GM12878 (cell line): ENCODE results near the gene MIS12.

ENCODE experiments used
- EZH2 ChIP-seq: IDR thresholded peaks from 2 replicates; pipeline ENCODE4 v1.6.1; 2012; ENCODE audit warnings: low read depth, mild to moderate bottlenecking, control low read depth, inconsistent platforms, low read length, borderline replicate concordance; ENCODE audit not compliant: control insufficient read depth
- FOS ChIP-seq: IDR thresholded peaks from 3 replicates; pipeline ENCODE4 v1.6.1; 2011; ENCODE audit warnings: borderline replicate concordance; ENCODE audit not compliant: insufficient read length; ENCODE audit errors: extremely low read depth
- NFXL1 ChIP-seq: fragments of 450-650 bp; IDR thresholded peaks from 2 replicates; pipeline ENCODE4 v1.6.1; 2017; ENCODE audit warnings: antibody characterized with exemption, mild to moderate bottlenecking, borderline replicate concordance
- PAX8 ChIP-seq: fragments of 450-650 bp; IDR thresholded peaks from 2 replicates; pipeline ENCODE4 v1.6.1; 2017; ENCODE audit warnings: mild to moderate bottlenecking, moderate library complexity
- POLR2AphosphoS5 ChIP-seq: IDR thresholded peaks from 2 replicates; pipeline ENCODE4 v1.6.1; 2011; ENCODE audit warnings: mild to moderate bottlenecking, low read length, inconsistent platforms
- SP1 ChIP-seq: IDR thresholded peaks from one replicate; pipeline ENCODE4 v1.6.1; 2011; ENCODE audit warnings: low read depth, low read length
- SREBF2 ChIP-seq: IDR thresholded peaks from 2 replicates; pipeline ENCODE4 v1.6.1; 2012; ENCODE audit warnings: mild to moderate bottlenecking, low read length
- TF ChIP-seq, protein P1 (sequence below), 3 experiments: IDR thresholded peaks in 2 of 3; conservative IDR thresholded peaks in 1 of 3; 2 replicates each; pipeline ENCODE4 v1.5.1; 2011; ENCODE audit warnings: low read depth in 3 of 3, low read length in 3 of 3, mild to moderate bottlenecking in 3 of 3, control low read depth in 2 of 3, moderate library complexity in 2 of 3, inconsistent platforms in 1 of 3, mixed read lengths in 1 of 3; ENCODE audit not compliant: control insufficient read depth in 2 of 3, insufficient read depth in 1 of 3; ENCODE audit errors: extremely low read depth in 1 of 3
- TF ChIP-seq, protein P2 (sequence below): fragments of 450-650 bp; formaldehyde crosslinking; IDR thresholded peaks from 2 replicates; pipeline ENCODE4 v1.4.0; 2022; ENCODE audit warnings: mild to moderate bottlenecking, moderate library complexity

DNA sequence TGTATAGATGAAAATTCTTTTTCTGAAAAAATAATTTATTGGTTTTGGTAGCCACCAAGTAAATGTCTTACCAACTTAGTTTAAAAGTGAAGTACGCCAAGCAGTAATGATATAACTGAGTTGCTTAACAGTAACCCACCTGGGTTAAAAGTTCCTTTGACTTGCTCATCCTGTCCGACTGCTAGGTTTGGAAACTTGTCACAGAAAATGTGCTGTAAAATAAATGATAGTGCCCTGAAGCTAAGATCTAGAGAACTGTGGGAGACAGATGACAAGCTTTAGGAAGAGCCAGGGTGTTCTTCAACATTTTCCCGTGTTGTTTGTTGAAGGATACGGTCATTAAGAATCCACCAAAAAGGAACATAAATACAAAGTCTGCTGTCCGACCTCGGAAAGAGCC is 5.4 kb upstream of the MIS12 start:
- TF ChIP-seq, protein P1, sequence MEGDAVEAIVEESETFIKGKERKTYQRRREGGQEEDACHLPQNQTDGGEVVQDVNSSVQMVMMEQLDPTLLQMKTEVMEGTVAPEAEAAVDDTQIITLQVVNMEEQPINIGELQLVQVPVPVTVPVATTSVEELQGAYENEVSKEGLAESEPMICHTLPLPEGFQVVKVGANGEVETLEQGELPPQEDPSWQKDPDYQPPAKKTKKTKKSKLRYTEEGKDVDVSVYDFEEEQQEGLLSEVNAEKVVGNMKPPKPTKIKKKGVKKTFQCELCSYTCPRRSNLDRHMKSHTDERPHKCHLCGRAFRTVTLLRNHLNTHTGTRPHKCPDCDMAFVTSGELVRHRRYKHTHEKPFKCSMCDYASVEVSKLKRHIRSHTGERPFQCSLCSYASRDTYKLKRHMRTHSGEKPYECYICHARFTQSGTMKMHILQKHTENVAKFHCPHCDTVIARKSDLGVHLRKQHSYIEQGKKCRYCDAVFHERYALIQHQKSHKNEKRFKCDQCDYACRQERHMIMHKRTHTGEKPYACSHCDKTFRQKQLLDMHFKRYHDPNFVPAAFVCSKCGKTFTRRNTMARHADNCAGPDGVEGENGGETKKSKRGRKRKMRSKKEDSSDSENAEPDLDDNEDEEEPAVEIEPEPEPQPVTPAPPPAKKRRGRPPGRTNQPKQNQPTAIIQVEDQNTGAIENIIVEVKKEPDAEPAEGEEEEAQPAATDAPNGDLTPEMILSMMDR (IDR thresholded peaks at IDR 0.05 in 2 of 3, conservative IDR thresholded peaks at IDR 0.05 in 1 of 3; ENCODE audit: control insufficient read depth in 2 of 3, extremely low read depth in 1 of 3, insufficient read depth in 1 of 3, low read depth in 3 of 3, low read length in 3 of 3): no peak
- no peak for TF ChIP-seq POLR2AphosphoS5
- TF ChIP-seq SP1: no peak
- TF ChIP-seq, protein P2, sequence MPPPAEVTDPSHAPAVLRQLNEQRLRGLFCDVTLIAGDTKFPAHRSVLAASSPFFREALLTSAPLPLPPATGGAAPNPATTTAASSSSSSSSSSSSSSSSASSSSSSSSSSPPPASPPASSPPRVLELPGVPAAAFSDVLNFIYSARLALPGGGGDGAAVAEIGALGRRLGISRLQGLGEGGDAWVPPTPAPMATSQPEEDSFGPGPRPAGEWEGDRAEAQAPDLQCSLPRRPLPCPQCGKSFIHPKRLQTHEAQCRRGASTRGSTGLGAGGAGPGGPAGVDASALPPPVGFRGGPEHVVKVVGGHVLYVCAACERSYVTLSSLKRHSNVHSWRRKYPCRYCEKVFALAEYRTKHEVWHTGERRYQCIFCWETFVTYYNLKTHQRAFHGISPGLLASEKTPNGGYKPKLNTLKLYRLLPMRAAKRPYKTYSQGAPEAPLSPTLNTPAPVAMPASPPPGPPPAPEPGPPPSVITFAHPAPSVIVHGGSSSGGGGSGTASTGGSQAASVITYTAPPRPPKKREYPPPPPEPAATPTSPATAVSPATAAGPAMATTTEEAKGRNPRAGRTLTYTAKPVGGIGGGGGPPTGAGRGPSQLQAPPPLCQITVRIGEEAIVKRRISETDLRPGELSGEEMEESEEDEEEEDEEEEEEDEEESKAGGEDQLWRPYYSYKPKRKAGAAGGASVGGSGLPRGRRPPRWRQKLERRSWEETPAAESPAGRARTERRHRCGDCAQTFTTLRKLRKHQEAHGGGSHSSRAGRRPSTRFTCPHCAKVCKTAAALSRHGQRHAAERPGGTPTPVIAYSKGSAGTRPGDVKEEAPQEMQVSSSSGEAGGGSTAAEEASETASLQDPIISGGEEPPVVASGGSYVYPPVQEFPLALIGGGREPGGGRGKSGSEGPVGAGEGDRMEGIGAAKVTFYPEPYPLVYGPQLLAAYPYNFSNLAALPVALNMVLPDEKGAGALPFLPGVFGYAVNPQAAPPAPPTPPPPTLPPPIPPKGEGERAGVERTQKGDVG (CRISPR knock-in tag): no peak
- TF ChIP-seq EZH2: no peak
- no peak for TF ChIP-seq SREBF2
- no peak for TF ChIP-seq PAX8
- no peak for TF ChIP-seq FOS
- TF ChIP-seq NFXL1: no peak
